Prostate gland (tissue), 2 donors: ENCODE data around the gene DISP3.

ENCODE experiments used
- CTCF ChIP-seq, 4 experiments: fragments of 200-600 bp in 2 of 4; fragments of 450-650 bp in 2 of 4; sonication (generic) in 2 of 4; IDR thresholded peaks; 1 replicate in 3 of 4; 2 replicates in 1 of 4; pipeline ENCODE4 v1.5.1; 2016 to 2019; ENCODE audit warnings: antibody characterized with exemption in 4 of 4, mild to moderate bottlenecking in 2 of 4, moderate library complexity in 2 of 4
- POLR2A ChIP-seq: fragments of 450-650 bp; IDR thresholded peaks from one replicate; pipeline ENCODE4 v1.6.1; 2016; ENCODE audit warnings: antibody characterized with exemption, mild to moderate bottlenecking
- POLR2AphosphoS5 ChIP-seq: sonication (generic); formaldehyde crosslinking; IDR thresholded peaks from one replicate; pipeline ENCODE4 v1.6.1; 2017; ENCODE audit warnings: antibody characterized with exemption

GRCh38 chr1:11546456-11546855 lies 67.5 kb downstream of the DISP3 start:
- TF ChIP-seq CTCF (IDR thresholded peaks at IDR 0.05) = no peak
- no peak for TF ChIP-seq POLR2A
- no peak for TF ChIP-seq POLR2AphosphoS5
